K562 treated with DMSO at 1 percent for 24 hours (cell line): Measurements from ENCODE around the gene OR5H6. TPM values are rescaled to one million over a fixed set of nuclear protein-coding genes. Genes with fewer than 3 reads are reported as not detected.

Source experiments
- total RNA-seq: library from RNA; unstranded; fragments of 300-600 nt; gene quantifications from 2 replicates; pipeline ENCODE4 v1.2.3, GENCODE V29; 2022; ENCODE audit warnings: low read depth; ENCODE audit not compliant: insufficient read depth

The OR5H6 gene
- total RNA-seq: not detected in 2 replicates

GRCh38 chr3:98263944-98264343, at the start of gene OR5H6:
Gene OR5H6, plus strand, starts transcription at chr3:98264244. Its CDS starts 89 bp downstream, at chr3:98264333.

GRCh38 chr3:98282205-98282604, 18.2 kb downstream of the OR5H6 start, which contains the start of gene OR5H2:
Gene OR5H2, plus strand, starts transcription at chr3:98282505. Its CDS starts 398 bp downstream, at chr3:98282903.

Other genes starting within 250 kb of the OR5H6 start
- gene GABRR3, start 228.9 kb upstream of the OR5H6 start, total RNA-seq: not detected in 2 replicates
- not detected in 2 replicates for gene OR5AC2, start 177.1 kb upstream of the OR5H6 start, total RNA-seq
- not detected in 2 replicates for gene OR5H1, start 133.5 kb upstream of the OR5H6 start, total RNA-seq
- not detected in 2 replicates for gene OR5H14, start 116.8 kb upstream of the OR5H6 start, total RNA-seq
- gene OR5H15, start 97.5 kb upstream of the OR5H6 start, total RNA-seq: not detected in 2 replicates
- gene OR5H2, start 18.3 kb downstream of the OR5H6 start, total RNA-seq: not detected in 2 replicates
- not detected in 2 replicates for gene OR5K4, start 89.6 kb downstream of the OR5H6 start, total RNA-seq
- not detected in 2 replicates for gene OR5K3, start 126.4 kb downstream of the OR5H6 start, total RNA-seq
- not detected in 2 replicates for gene OR5K1, start 199.0 kb downstream of the OR5H6 start, total RNA-seq
- not detected in 2 replicates for gene OR5K2, start 233.4 kb downstream of the OR5H6 start, total RNA-seq